HUES6 (cell line): ENCODE data around the gene NLRP9.
"Not testable (repeated sequence)": the region's sequence is repeated elsewhere in the genome, so short reads cannot be mapped to it uniquely, and the experiment has no call there.

Source experiments
- H3K27ac ChIP-seq: 2 replicates; pipeline ENCODE4 v1.7.0; 2013; ENCODE audit warnings: low read depth, mild to moderate bottlenecking, low read length, inconsistent platforms
- H3K27me3 ChIP-seq: 2 replicates; pipeline ENCODE4 v1.6.1; 2013; ENCODE audit warnings: low read length; ENCODE audit not compliant: control insufficient read depth, insufficient read depth
- H3K36me3 ChIP-seq: 2 replicates; pipeline ENCODE4 v1.6.1; 2013; ENCODE audit warnings: low read length; ENCODE audit not compliant: control insufficient read depth, insufficient read depth
- H3K4me1 ChIP-seq: 2 replicates; pipeline ENCODE4 v1.6.1; 2013; ENCODE audit warnings: low read length; ENCODE audit not compliant: control insufficient read depth, insufficient read depth
- H3K4me3 ChIP-seq: 2 replicates; pipeline ENCODE4 v1.5.1; 2013; ENCODE audit warnings: low read depth, low read length
- H3K9ac ChIP-seq: one replicate; pipeline ENCODE4 v1.6.1; 2013; ENCODE audit warnings: mild to moderate bottlenecking, low read length
- H3K9me3 ChIP-seq: 2 replicates; pipeline ENCODE4 v1.6.1; 2013; ENCODE audit warnings: low read depth, low read length; ENCODE audit not compliant: control insufficient read depth, insufficient read depth

Gene NLRP9

GRCh38 chr19:55730378-55730777, 7.8 kb downstream of the NLRP9 start:
- H3K27me3 ChIP-seq, H3K4me1 ChIP-seq: not testable (repeated sequence)
- peaks cover 32% of the 10 kb centered on the region; the same call in 1 of the 2 replicates for H3K9me3 ChIP-seq

GRCh38 chr19:55723491-55723890, 14.7 kb downstream of the NLRP9 start:
- H3K36me3 ChIP-seq, result no peaks in the 10 kb centered on the region
- H3K4me3 ChIP-seq, result no peak overlapping the region
- no peaks in the 10 kb centered on the region for H3K27me3 ChIP-seq
- no peak overlapping the region for H3K9ac ChIP-seq
- peaks cover under 1% of the 10 kb centered on the region; the same call in 1 of the 2 replicates for H3K4me1 ChIP-seq
- no peak overlapping the region for H3K27ac ChIP-seq
- H3K9me3 ChIP-seq, result peaks cover 39% of the 10 kb centered on the region

More at GRCh38 chr19:55730378-55730777, 7.8 kb downstream of the NLRP9 start:
- not testable (repeated sequence) for H3K4me3 ChIP-seq, H3K9ac ChIP-seq, H3K36me3 ChIP-seq, H3K27ac ChIP-seq

- Histone ChIP-seq H3K36me3 (no peaks in the 10 kb centered on the region), H3K9me3 (peaks cover 40% of the 10 kb centered on the region), H3K27ac (no peak overlapping the region), H3K4me1 (peaks cover 9% of the 10 kb centered on the region; the same call in 1 of the 2 replicates), H3K4me3 (no peak overlapping the region), H3K9ac (no peak overlapping the region), H3K27me3 (no peaks in the 10 kb centered on the region)
Observed at GRCh38 chr19:55720801-55721200, 17.4 kb downstream of the NLRP9 start.

GRCh38 chr19:55720214-55720746, 17.9 kb downstream of the NLRP9 start:
- Histone ChIP-seq H3K36me3 (no peaks in the 10 kb centered on the region), H3K9ac (no peak overlapping the region), H3K4me1 (peaks cover 9% of the 10 kb centered on the region; the same call in 1 of the 2 replicates), H3K27ac (no peak overlapping the region), H3K27me3 (no peaks in the 10 kb centered on the region), H3K4me3 (no peak overlapping the region), H3K9me3 (peaks cover 43% of the 10 kb centered on the region)

- peak overlapping the region; percentile 53 for H3K9ac ChIP-seq
- peaks cover 51% of the 10 kb centered on the region for H3K9me3 ChIP-seq
- H3K4me3 ChIP-seq, H3K4me1 ChIP-seq, H3K36me3 ChIP-seq, H3K27me3 ChIP-seq: not testable (repeated sequence)
- peak overlapping the region; percentile 21; the same call in 1 of the 2 replicates for H3K27ac ChIP-seq
Observed at GRCh38 chr19:55717879-55718711, 20.1 kb downstream of the NLRP9 start.

GRCh38 chr19:55717251-55717650, 21.0 kb downstream of the NLRP9 start:
- Histone ChIP-seq H3K9me3 (peaks cover 51% of the 10 kb centered on the region), H3K27me3 (peaks cover 6% of the 10 kb centered on the region; the same call in 1 of the 2 replicates), H3K27ac (no peak overlapping the region; the same call in 1 of the 2 replicates), H3K9ac (no peak overlapping the region), H3K4me1 (peaks cover 9% of the 10 kb centered on the region; the same call in 1 of the 2 replicates), H3K36me3 (no peaks in the 10 kb centered on the region), H3K4me3 (no peak overlapping the region)

GRCh38 chr19:55716531-55716930, 21.7 kb downstream of the NLRP9 start:
- no peak overlapping the region for H3K4me3 ChIP-seq
- H3K4me1 ChIP-seq, result peaks cover 9% of the 10 kb centered on the region; the same call in 1 of the 2 replicates
- H3K36me3 ChIP-seq, result no peaks in the 10 kb centered on the region
- H3K9me3 ChIP-seq, result peaks cover 52% of the 10 kb centered on the region
- H3K9ac ChIP-seq, result no peak overlapping the region
- H3K27me3 ChIP-seq, result peaks cover 7% of the 10 kb centered on the region; the same call in 1 of the 2 replicates
- H3K27ac ChIP-seq, result no peak overlapping the region

- no peak overlapping the region for H3K4me3 ChIP-seq
- no peak overlapping the region for H3K9ac ChIP-seq
- H3K9me3 ChIP-seq, result peaks cover 52% of the 10 kb centered on the region; the same call in 1 of the 2 replicates
- peaks cover 6% of the 10 kb centered on the region; the same call in 1 of the 2 replicates for H3K4me1 ChIP-seq
- H3K27me3 ChIP-seq, result peaks cover 12% of the 10 kb centered on the region; the same call in 1 of the 2 replicates
- H3K36me3 ChIP-seq, result no peaks in the 10 kb centered on the region
- no peak overlapping the region for H3K27ac ChIP-seq
Observed at GRCh38 chr19:55712804-55713631, 25.2 kb downstream of the NLRP9 start.

GRCh38 chr19:55711719-55712118, 26.5 kb downstream of the NLRP9 start:
- Histone ChIP-seq H3K27ac (no peak overlapping the region), H3K27me3 (peaks cover 12% of the 10 kb centered on the region; the same call in 1 of the 2 replicates), H3K4me1 (no peaks in the 10 kb centered on the region), H3K9ac (no peak overlapping the region), H3K36me3 (no peaks in the 10 kb centered on the region), H3K9me3 (peaks cover 52% of the 10 kb centered on the region; the same call in 1 of the 2 replicates), H3K4me3 (no peak overlapping the region)

GRCh38 chr19:55705972-55706371, 32.2 kb downstream of the NLRP9 start:
- Histone ChIP-seq H3K4me3 (no peak overlapping the region), H3K4me1 (no peaks in the 10 kb centered on the region), H3K27ac (no peak overlapping the region), H3K9ac (no peak overlapping the region), H3K27me3 (peaks cover 5% of the 10 kb centered on the region; the same call in 1 of the 2 replicates), H3K9me3 (peaks cover 23% of the 10 kb centered on the region; the same call in 1 of the 2 replicates), H3K36me3 (peaks cover 8% of the 10 kb centered on the region)
